ENCODE data around the gene NXPH1.

NXPH1 gene

GRCh38 chr7:8605221-8605620 lies 171.8 kb downstream of the NXPH1 start:
- DNase-seq = no peak

GRCh38 chr7:8612584-8612983 lies 179.2 kb downstream of the NXPH1 start:
- no peak for DNase-seq

GRCh38 chr7:8613191-8613590 lies 179.8 kb downstream of the NXPH1 start:
- DNase-seq = no peak

GRCh38 chr7:8615019-8615418 lies 181.6 kb downstream of the NXPH1 start:
- no peak for DNase-seq

GRCh38 chr7:8618441-8619070 lies 185.1 kb downstream of the NXPH1 start:
- no peak for DNase-seq

GRCh38 chr7:8620169-8620568 lies 186.8 kb downstream of the NXPH1 start:
- no peak for DNase-seq

- no peak for DNase-seq
These were observed 192.2 kb downstream of the NXPH1 start for GRCh38 chr7:8625612-8626011.

- peak; percentile 30 for DNase-seq
These were observed 193.9 kb downstream of the NXPH1 start for GRCh38 chr7:8627325-8627724.

GRCh38 chr7:8628656-8629055 lies 195.2 kb downstream of the NXPH1 start:
- no peak for DNase-seq

- no peak for DNase-seq
These were observed 196.1 kb downstream of the NXPH1 start for GRCh38 chr7:8629504-8629903.

- peak; percentile 72 for DNase-seq
These were observed 203.9 kb downstream of the NXPH1 start for GRCh38 chr7:8637322-8637721.

- peak; percentile 98 for DNase-seq
These were observed 204.7 kb downstream of the NXPH1 start for GRCh38 chr7:8638076-8638475.

GRCh38 chr7:8639668-8640067 lies 206.3 kb downstream of the NXPH1 start:
- DNase-seq = no peak

- no peak for DNase-seq
These were observed 207.3 kb downstream of the NXPH1 start for GRCh38 chr7:8640671-8641070.

- no peak for DNase-seq
These were observed 235.5 kb downstream of the NXPH1 start for GRCh38 chr7:8668627-8669500.

GRCh38 chr7:8669501-8669851 lies 236.1 kb downstream of the NXPH1 start:
- DNase-seq = no peak

GRCh38 chr7:8684426-8684825 lies 251.0 kb downstream of the NXPH1 start:
- no peak for DNase-seq

- DNase-seq = no peak
These were observed 266.6 kb downstream of the NXPH1 start for GRCh38 chr7:8699875-8700624.

GRCh38 chr7:8702807-8703206 lies 269.4 kb downstream of the NXPH1 start:
- DNase-seq = no peak

- DNase-seq = no peak
These were observed 276.7 kb downstream of the NXPH1 start for GRCh38 chr7:8710124-8710523.

GRCh38 chr7:8714791-8715190 lies 281.4 kb downstream of the NXPH1 start:
- DNase-seq = no peak

- DNase-seq = no peak
These were observed 285.7 kb downstream of the NXPH1 start for GRCh38 chr7:8719102-8719501.

- peak; percentile 67 for DNase-seq
These were observed 290.8 kb downstream of the NXPH1 start for GRCh38 chr7:8724080-8724718.
